PC-3 (cell line): ENCODE measurements around the gene LAMA2. TPM values are rescaled to one million over a fixed set of nuclear protein-coding genes. Genes with fewer than 3 reads are reported as not detected.

Source experiments
- ATAC-seq: fragments of 200-7000 bp; cut with Tn5 transposase; 2 replicates; pipeline ENCODE4 v1.9.1; 2020; ENCODE audit warnings: mild to moderate bottlenecking, moderate library complexity
- BruUV-seq: library from RNA; stranded (reverse); fragments of 400-500 nt; replicated peaks from 2 replicates; lab custom pipeline; 2021; lab: Mats Ljungman, UMichigan
- CTCF ChIA-PET: fragments of 300-600 bp; sonication (Branson Sonifier 250); formaldehyde crosslinking; loops from one replicate; lab custom pipeline; 2022; ENCODE audit warnings: antibody characterized with exemption; lab: Charles Lee
- POLR2A ChIA-PET: fragments of 300-600 bp; sonication (Branson Sonifier 250); formaldehyde crosslinking; loops from one replicate; lab custom pipeline; 2022; ENCODE audit warnings: antibody characterized with exemption; ENCODE audit not compliant: unreplicated experiment; lab: Charles Lee
- DNase-seq: peaks from one replicate; pipeline ENCODE4 v3.0.0-alpha.2; 2015
- H2AFZ ChIP-seq: fragments of 300-600 bp; sonication (generic); 2 replicates; pipeline ENCODE4 v1.6.0; 2016; ENCODE audit warnings: antibody characterized with exemption, low read length
- H3F3A ChIP-seq: fragments of 300-600 bp; sonication (generic); one replicate; pipeline ENCODE4 v1.6.0; 2017; ENCODE audit warnings: antibody characterized with exemption, low read length, control low read depth, mild to moderate bottlenecking; ENCODE audit not compliant: unreplicated experiment
- H3K27ac ChIP-seq: fragments of 300-600 bp; sonication (generic); 2 replicates; pipeline ENCODE4 v1.5.1; 2016; ENCODE audit warnings: mild to moderate bottlenecking, low read length
- H3K27me3 ChIP-seq: fragments of 300-600 bp; sonication (generic); 2 replicates; pipeline ENCODE4 v1.6.1; 2016; ENCODE audit warnings: low read length, mixed read lengths
- H3K36me3 ChIP-seq: fragments of 300-600 bp; sonication (generic); 2 replicates; pipeline ENCODE4 v1.6.1; 2016; ENCODE audit warnings: low read depth, mixed run types, low read length, mixed read lengths
- H3K4me1 ChIP-seq: fragments of 300-600 bp; sonication (generic); 2 replicates; pipeline ENCODE4 v1.5.1; 2016; ENCODE audit warnings: low read length; ENCODE audit not compliant: insufficient read depth
- H3K4me2 ChIP-seq: fragments of 300-600 bp; sonication (generic); 2 replicates; pipeline ENCODE4 v1.6.0; 2016; ENCODE audit warnings: low read length
- H3K4me3 ChIP-seq: fragments of 300-600 bp; sonication (generic); 2 replicates; pipeline ENCODE4 v1.5.1; 2016; ENCODE audit warnings: mild to moderate bottlenecking, low read length, mixed read lengths
- H3K79me2 ChIP-seq: fragments of 300-600 bp; sonication (generic); 2 replicates; pipeline ENCODE4 v1.6.1; 2017; ENCODE audit warnings: low read length, mixed read lengths
- H3K9ac ChIP-seq: fragments of 300-600 bp; sonication (generic); 2 replicates; pipeline ENCODE4 v1.6.0; 2016; ENCODE audit warnings: mild to moderate bottlenecking, low read length
- H3K9me2 ChIP-seq: fragments of 300-600 bp; sonication (generic); replicated peaks from 2 replicates; pipeline ENCODE4 v1.6.1; 2016; ENCODE audit warnings: mixed run types, low read length, mixed read lengths
- H3K9me3 ChIP-seq: fragments of 300-600 bp; sonication (generic); 2 replicates; pipeline ENCODE4 v1.6.1; 2016; ENCODE audit warnings: low read length, mixed read lengths
- H4K20me1 ChIP-seq: fragments of 300-600 bp; sonication (generic); 2 replicates; pipeline ENCODE4 v1.6.1; 2016; ENCODE audit warnings: low read length, mixed read lengths
- CTCF ChIP-seq: fragments of 300-600 bp; sonication (generic); conservative IDR thresholded peaks from 2 replicates; pipeline ENCODE4 v1.5.1; 2017; ENCODE audit warnings: antibody characterized with exemption, low read depth, mild to moderate bottlenecking, low read length
- EZH2 ChIP-seq: fragments of 300-600 bp; sonication (generic); IDR thresholded peaks from one replicate; pipeline ENCODE4 v1.6.1; 2017; ENCODE audit warnings: antibody characterized with exemption, mild to moderate bottlenecking, low read length; ENCODE audit not compliant: unreplicated experiment
- EZH2phosphoT487 ChIP-seq: fragments of 300-600 bp; sonication (generic); IDR thresholded peaks from 2 replicates; pipeline ENCODE4 v1.6.1; 2018; ENCODE audit warnings: mild to moderate bottlenecking, antibody characterized with exemption, low read length, borderline replicate concordance
- intact Hi-C: fragments of 100-400 bp; cut with micrococcal nuclease; formaldehyde crosslinking; loops from 2 replicates; pipeline ENCODE4 v1.9.0; 2023
- total RNA-seq: library from RNA; depleted of rRNA; stranded (reverse); fragments of >200 nt; gene quantifications from 2 replicates; pipeline ENCODE4 v1.2.3, GENCODE V29; 2014

LAMA2 gene
- total RNA-seq, 1 experiment from 2014 or later: 0.22 TPM

DNA sequence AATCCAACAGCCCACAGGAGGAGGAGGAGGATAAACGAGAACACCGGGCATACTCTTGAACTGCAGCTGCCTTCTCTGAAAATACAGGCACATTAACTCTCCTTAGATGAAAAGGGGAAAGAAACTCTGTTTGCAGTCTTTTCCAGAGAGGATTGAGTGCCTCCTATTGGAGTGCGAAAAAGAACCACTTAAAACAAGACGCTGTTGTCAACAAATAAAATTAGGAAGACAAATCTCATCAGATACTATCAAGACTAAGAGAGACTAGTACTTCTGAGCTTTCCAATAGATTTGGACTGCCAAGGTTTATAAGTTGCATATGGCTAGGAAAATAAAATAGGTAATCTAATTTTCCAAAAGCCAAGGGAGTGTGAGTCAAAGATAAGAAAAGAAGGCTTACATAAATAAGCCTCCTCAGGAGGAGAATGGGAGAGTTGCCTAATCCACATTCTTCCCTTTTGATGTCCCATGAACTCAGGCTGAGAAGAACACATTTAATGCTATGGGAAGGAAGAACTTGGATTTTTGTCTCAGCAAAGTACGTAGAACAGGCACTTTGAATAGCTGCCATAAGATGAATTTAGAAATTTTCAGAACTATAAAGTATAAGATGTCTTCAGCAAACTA lies 672.4 kb downstream of the LAMA2 start:
- H3K4me3 ChIP-seq: no peak overlapping the region

GRCh38 chr6:129558248-129558647 lies 675.3 kb downstream of the LAMA2 start:
- H2AFZ ChIP-seq: no peak overlapping the region
- no peaks in the 10 kb centered on the region for H3K9me2 ChIP-seq
- ChIA-PET CTCF (no interaction called here), POLR2A (no interaction called here)
- no peak overlapping the region for H3K4me2 ChIP-seq
- H3K4me3 ChIP-seq: no peak overlapping the region
- no peaks in the 10 kb centered on the region for H3K79me2 ChIP-seq
- intact Hi-C loops: no loop called here
- H3K27me3 ChIP-seq: no peaks in the 10 kb centered on the region
- H3K27ac ChIP-seq: no peak overlapping the region
- DNase-seq: no peak
- H3K9ac ChIP-seq: no peak overlapping the region
- no peaks in the 10 kb centered on the region for H3K36me3 ChIP-seq
- ATAC-seq: no peak
- no peak for TF ChIP-seq EZH2
- TF ChIP-seq CTCF: no peak
- TF ChIP-seq EZH2phosphoT487: no peak
- H3K9me3 ChIP-seq: no peaks in the 10 kb centered on the region
- no peaks in the 10 kb centered on the region for H3F3A ChIP-seq
- H3K4me1 ChIP-seq: no peaks in the 10 kb centered on the region
- no TSS peak for BruUV-seq
- H4K20me1 ChIP-seq: no peaks in the 10 kb centered on the region

More for the DNA sequence above, 672.4 kb downstream of the LAMA2 start:
- Histone ChIP-seq H3K4me2 (no peak overlapping the region), H3K9me3 (no peaks in the 10 kb centered on the region), H3F3A (no peaks in the 10 kb centered on the region), H3K9ac (no peak overlapping the region), H3K27ac (no peak overlapping the region), H3K27me3 (no peaks in the 10 kb centered on the region), H2AFZ (no peak overlapping the region), H3K9me2 (no peaks in the 10 kb centered on the region), H3K4me1 (no peaks in the 10 kb centered on the region), H3K36me3 (no peaks in the 10 kb centered on the region), H4K20me1 (no peaks in the 10 kb centered on the region), H3K79me2 (no peaks in the 10 kb centered on the region)
- ATAC-seq: no peak
- ChIA-PET CTCF (no interaction called here), POLR2A (no interaction called here)
- TF ChIP-seq EZH2phosphoT487 (no peak), EZH2 (no peak), CTCF (no peak)
- BruUV-seq: no TSS peak
- no peak for DNase-seq
- intact Hi-C loops: no loop called here

DNA sequence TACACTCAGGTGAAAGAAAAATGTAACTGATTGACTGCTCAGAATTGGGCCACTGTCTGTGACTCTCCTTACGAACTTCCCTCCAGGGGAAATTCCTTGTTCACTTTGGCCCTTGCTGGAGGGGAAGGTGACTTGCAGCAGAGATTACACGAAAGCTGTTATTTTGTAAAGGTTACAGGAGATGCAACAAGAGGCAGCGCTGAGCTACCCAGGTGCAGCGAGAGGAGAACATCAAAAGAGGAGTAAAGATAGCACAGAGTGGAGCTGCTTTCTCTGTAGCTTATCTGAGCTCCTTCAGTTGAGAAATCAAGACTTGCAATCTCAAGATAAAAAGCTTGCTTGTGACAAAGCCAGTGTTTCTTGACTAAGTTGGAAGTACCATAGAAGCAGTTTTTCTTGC lies 682.4 kb downstream of the LAMA2 start:
- ATAC-seq (no peak), DNase-seq (no peak)
- POLR2A ChIA-PET: no interaction called here
- no peaks in the 10 kb centered on the region for H3K9me3 ChIP-seq
- H3K4me2 ChIP-seq: no peak overlapping the region
- no peak overlapping the region for H3K4me3 ChIP-seq
- H3K9me2 ChIP-seq: no peaks in the 10 kb centered on the region
- H3K9ac ChIP-seq: no peak overlapping the region
- no peaks in the 10 kb centered on the region for H3K79me2 ChIP-seq
- no peak overlapping the region for H3K27ac ChIP-seq
- intact Hi-C loops: no loop called here
- TF ChIP-seq EZH2phosphoT487: no peak
- TF ChIP-seq CTCF: no peak
- no peak for TF ChIP-seq EZH2
- H3F3A ChIP-seq: no peaks in the 10 kb centered on the region
- no peaks in the 10 kb centered on the region for H3K36me3 ChIP-seq
- no TSS peak for BruUV-seq
- no peak overlapping the region for H2AFZ ChIP-seq
- H3K27me3 ChIP-seq: no peaks in the 10 kb centered on the region
- CTCF ChIA-PET: no interaction called here
- no peaks in the 10 kb centered on the region for H4K20me1 ChIP-seq
- H3K4me1 ChIP-seq: no peaks in the 10 kb centered on the region
